Inflammatory macrophage (primary cell): ENCODE data around the gene HMGN5.

Experiments
- DNase-seq, 2 donors: peaks; one replicate each; pipeline ENCODE4 v3.0.0-alpha.2; 2020 to 2022
- total RNA-seq, 18 experiments: gene quantifications; one replicate each; lab custom pipeline; 2026; ENCODE audit warnings: mixed read lengths in 6 of 18, inconsistent platforms in 2 of 18; lab: John Stamatoyannopoulos, UW

The HMGN5 gene, protein sequence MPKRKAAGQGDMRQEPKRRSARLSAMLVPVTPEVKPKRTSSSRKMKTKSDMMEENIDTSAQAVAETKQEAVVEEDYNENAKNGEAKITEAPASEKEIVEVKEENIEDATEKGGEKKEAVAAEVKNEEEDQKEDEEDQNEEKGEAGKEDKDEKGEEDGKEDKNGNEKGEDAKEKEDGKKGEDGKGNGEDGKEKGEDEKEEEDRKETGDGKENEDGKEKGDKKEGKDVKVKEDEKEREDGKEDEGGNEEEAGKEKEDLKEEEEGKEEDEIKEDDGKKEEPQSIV
- total RNA-seq: 0.35 to 2.6 (median 1.2) reads per million in 18 experiments

DNA sequence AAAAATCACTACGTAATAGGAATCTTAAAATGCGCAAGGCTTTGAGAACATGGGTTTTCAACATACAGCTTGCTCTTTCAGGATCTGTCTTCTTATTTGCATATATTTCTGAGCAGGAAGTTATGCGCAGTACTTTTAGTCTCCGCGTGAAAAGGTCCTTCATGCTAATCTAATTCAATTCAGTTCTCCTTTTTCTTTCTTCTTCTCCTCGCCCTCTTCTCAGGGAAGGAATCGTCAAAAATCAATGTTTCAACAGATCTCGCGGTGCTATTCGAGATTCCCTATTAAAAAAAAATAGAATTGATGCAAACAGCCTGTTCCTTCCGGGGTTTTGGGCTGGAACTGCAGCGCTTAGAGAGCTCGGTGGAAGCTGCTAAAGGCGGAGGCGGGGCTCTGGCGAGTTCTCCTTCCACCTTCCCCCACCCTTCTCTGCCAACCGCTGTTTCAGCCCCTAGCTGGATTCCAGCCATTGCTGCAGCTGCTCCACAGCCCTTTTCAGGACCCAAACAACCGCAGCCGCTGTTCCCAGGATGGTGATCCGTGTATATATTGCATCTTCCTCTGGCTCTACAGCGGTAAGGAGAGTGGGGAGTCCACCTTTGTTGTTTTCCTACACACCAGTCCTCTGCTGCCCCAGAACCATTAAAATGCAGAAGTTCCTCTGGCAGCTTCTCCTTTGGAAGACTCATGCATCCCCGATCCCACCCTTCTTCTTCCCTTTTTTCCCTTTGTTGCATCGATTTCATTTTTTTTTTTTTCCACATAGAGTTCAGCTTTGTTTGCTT is at the start of gene HMGN5, which contains the start of gene SH3BGRL:
TSS of gene HMGN5 (minus strand) at position 243 of the 785 bp plus-strand sequence. CDS start 80,364 bp downstream, outside the sequence.
TSS of gene SH3BGRL (plus strand) at position 432 of the 785 bp plus-strand sequence. CDS start at position 531, 99 bp downstream.
- DNase-seq: peak; percentile 87 to 88

DNA sequence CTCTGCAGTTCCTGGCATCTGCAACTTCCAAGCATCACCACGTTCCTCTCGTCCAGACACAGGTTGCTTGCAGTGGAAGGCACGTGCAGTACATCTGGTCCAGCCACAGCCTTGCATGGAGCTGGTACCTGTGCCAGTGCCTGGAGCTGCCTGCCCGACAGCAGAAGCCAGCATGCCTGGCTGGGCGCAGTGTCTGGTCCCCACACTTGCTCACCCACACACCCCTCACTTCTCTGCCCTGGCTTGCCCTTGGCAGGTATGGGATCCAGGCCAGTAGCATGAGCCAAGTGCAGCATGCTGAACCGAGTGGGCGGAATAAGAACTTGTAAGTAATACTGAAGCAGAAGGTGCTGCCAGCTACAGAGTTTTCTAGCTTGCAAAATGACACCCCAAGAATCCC is 40.0 kb upstream of the HMGN5 start:
- no peak for DNase-seq

DNA sequence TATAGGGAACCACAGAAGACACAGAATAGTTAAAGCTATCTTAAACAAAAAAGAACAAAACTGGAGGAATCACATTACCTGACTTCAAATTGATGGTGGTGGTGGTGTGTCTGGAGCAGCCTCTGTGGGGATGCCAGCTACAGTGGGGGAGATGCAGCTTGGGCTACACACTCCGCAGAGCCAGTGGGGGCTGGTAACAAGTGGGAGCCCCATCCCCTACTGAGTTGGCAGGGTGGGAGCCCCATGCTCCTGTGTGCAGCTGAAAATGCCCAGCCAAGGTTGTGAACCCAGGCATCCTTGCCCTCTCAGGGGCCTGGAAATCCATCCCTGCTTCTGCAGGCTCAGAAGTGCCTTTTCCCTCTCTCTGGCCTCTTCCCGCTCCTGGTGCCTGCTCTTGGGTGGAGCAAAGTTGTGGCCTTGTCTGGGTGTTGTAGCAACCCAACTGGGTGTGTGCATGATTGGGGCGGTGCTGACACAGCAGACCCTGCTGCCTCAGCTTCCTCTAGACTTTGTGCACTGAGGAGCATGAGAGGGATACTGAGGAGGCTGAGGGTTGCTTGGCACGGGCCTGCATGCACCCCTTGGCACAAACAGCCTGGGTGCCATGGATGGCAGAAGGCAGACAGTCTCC is 39.1 kb upstream of the HMGN5 start:
- no peak for DNase-seq

DNA sequence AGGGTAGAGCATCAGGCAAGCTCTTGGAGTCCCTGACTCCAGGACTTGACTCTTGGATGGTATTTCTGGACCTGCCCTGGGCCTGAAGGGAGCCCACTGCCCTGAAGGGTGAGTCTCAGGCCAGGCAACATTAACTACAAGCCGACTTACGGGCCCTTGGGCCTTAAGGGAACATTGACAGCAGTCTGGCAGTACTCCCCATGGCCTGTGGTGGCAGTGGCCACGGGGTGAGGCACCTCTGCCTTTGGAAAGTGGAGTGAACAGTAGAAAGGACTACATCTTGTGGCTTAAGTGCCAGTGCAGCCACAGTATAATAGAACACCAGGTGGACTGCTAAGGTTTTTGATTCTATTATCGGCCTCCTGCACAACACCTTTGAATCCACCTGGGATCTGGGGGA is 36.5 kb upstream of the HMGN5 start:
- DNase-seq: no peak

DNA sequence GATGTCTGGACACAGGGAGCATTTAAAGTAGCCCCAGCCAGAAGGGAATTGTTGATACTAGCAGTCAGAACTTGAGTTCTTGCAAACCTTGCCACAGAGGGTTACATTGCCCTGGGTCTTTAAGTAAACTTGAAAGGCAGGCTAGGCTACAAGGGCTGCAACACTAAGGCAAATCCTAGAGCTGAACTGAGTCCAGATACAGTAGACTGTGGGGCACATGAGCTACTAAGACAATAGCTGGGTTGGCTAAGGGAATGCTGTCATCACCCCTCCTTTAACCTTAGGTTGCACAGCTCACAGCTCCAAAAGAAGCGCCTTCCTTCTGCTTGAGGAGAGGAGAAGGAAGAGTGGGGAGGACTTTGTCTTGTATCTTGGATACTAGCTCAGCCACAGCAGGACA is 35.8 kb upstream of the HMGN5 start:
- no peak for DNase-seq

DNA sequence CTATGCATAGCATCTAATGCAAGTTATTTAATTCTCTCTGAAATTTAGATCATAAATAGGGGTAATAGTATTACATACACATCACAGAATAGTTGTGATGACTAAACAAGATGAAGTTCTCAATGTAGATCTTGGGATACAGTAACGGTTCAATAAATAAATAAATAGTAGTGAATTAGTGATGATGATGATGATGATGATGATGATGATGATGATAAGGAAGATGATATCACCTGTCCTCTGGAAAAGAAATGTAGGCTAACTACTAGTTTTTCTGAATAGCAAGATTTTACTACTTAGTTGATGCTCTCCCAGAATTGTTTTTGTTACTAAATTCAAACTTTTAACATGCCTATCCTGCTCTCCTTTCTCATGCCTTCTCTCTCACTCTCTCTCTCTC is 30.5 kb upstream of the HMGN5 start:
- no peak for DNase-seq

DNA sequence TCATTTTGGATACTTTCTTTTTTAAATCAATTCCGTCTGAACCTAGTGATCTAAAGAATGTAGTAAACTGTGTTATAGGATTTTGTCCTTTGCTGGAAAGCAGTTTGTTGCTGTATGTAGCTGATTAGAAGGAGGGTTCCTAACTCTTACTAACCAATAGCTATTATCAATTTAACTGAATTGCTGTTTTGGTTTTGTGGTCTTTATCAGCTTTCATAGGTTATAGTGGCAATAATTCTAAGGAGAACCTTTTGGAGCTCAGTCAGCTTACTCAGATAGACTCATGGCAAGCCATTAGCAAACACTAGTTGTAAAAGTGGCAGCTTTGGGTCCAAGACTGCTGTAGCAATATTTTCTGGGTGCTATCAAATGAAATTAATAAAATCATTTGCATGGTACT is 29.8 kb upstream of the HMGN5 start:
- no peak for DNase-seq

DNA sequence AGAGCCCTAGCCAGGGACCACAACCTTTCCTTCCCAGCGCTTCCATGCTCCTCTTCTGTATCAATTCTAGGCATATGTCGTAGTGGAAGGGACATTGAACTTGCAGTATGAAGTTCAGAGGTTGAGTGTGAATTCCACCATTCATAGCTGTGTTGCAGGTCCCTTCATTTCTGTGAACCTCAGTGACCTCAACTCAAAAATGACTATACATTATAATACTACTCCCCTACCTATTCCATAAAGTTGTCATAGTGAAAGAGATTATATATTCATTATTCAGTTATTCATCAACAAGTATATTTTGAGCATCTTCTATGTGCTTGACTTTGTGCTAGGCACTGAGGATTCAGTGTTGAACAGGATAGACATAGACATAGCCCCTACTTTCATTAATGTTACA is 28.2 kb upstream of the HMGN5 start:
- no peak for DNase-seq

DNA sequence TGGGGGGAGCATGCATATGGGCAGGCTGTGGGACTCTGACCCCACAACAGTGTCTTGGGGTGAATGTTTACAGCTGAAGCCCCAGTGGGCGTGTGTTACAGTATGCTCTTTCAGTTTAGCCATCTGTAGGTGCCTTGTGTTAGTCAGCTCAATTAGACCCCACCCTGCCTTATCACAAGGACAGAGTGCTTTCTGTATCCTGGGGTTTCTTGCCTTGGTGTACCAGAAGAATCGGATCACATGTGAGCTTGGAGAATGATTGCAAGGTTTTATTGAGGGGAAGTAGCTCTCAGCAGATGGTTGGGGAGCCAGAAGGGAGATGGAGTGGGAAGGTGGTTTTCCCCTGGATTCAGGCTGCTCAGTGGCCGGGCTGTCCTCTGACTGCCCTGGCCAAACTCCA is 27.5 kb upstream of the HMGN5 start:
- DNase-seq: no peak

DNA sequence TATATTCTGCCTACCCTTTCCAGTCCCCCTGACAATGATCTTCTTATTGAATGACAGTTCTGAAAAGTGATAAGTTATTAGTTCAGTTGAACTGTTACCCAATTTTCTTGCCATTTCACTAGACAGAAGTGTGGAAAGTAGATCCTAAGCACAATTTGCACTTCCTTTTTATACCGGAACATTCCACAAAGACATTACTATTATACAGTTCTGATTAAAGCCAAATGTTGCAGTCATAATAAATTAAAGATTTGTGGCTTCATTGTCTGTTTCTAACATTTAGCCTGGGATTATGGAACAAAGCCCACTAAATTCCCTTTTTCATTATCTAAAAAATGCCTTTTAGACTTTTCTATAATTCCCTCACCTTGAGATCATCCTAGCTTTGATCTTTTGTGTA is 14.0 kb upstream of the HMGN5 start:
- DNase-seq: peak in 1 of 2 donors; percentile 4

DNA sequence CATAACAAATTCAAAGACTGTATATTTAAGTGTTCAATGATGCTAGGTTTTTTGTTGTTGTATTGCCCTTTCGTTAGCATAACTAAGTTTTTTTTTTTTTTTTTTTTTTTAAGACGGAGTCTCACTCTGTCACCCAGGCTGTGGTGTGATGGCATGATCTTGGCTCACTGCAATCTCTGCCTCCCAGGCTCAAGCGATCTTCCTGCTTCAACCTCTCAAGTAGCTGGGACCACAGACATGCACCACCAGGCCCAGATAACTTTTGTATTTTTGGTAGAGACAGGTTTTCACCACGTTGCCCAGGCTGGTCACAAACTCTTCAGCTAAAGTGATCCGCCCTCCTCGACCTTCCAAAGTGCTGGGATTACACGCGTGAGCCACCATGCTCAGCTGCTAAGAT is 7.2 kb upstream of the HMGN5 start:
- DNase-seq: no peak

DNA sequence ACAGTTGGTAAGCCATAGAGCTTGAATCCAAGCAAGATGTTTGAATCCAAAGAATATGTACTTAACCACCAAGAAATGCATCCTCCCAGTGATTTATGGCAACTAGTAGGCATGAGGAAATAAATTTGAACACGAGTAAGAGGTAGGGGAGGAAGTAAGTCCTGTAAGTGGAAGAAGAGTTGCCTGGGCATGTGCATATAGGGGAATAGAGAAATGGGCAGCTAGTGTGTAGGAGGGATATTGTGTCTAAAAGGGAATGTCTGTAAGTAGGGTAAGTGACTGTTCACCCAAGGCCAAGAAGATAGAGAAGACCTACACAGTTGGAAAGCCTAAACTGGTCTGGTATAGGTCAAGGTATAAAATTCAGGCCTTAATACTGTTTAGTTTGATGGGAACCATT is 4.8 kb upstream of the HMGN5 start:
- peak; percentile 64 to 68 for DNase-seq

DNA sequence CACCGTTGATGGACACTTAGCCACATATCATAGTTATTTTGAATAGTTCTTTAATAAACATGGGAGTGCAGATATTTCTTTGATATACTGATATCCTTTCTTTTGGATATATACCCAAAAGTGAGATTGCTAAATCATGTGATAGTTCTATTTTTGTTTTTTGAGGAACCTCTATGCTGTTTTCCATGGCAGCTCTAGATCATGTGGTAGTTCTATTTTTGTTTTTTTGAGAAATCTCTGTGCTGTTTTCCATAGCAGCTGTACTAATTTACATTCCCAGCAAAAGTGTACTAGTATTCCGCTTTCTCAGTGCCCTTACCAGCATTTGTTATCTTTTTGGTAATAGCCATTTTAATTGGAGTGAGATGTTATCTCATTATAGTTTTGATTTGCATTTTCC is 3.8 kb upstream of the HMGN5 start:
- peak; percentile 28 to 68 for DNase-seq

DNA sequence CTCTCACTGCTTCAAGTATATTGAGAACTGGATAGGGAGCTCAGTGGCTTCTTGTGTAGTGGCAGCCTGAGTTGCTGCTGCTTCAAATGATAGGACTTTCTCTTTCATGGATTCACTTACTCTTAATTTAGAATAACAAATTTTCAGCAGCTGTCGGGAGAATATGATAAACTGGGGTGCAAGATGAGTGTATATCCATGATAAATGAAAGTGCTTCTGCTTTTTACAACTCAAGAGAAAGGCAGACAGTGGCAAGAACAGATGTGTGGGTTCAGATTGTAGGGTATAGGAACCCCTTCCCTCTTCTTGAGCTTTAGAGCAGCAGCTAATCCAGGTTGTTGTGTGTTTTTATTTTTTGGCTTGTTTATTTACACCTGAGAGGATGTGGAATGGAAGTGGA is 1.2 kb upstream of the HMGN5 start:
- DNase-seq: peak; percentile 28 to 36

DNA sequence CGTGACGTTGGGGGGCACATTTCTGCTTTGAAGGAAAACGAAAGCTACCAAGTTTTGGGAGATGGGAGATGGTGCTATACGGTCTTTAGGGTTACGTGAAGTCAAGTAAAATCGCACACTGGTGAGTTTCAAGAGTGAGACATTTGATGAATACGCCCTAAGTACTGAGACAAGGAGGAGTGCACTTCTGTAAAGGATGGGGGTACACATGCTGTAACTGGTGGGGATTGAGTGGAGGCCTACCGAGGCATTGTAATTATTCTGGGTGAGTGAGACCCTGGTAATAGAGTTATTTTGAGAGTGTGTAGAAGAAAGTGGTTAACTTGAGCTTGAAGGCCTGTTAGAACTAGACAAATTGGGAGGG is 725 bp upstream of the HMGN5 start:
- peak in 1 of 2 donors; percentile 24 for DNase-seq

DNA sequence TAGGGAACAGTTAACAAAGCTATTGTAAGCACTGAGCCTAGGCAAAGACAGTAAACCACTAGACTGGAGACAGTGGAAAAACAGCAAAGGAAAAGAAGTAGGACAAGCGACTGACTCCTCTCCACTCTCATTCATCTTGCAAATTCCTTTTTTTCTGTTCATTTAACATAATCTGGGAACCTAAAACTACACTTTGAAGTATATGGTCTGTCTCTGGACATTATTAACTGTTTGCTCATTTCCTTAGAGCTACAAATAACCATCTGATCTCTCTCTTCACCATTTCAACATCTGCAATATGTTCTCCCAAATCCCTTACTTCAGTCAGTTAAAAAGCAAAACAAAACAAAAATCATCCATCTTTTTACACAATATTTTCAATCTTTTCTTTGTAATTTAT is 642 bp downstream of the HMGN5 start:
- DNase-seq: no peak

DNA sequence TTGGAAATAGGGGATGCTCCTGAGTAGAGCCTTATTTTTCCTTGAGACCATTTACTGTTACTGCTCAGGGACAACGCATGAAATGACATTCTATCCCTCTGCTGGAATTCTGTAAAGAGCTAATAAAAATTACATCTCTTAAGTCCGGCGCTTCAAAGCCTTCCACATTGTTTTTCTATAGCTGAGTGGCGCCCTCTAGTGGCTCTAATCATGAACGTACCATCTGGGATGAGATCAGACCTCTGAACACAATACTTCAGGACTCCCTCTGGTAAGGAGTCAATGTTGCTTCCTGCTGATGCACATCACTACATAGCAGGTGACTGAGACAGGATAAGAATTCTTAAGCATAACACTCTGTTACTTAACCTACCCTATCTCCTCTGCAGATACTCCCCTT is 6.0 kb downstream of the HMGN5 start:
- peak; percentile 55 to 61 for DNase-seq

DNA sequence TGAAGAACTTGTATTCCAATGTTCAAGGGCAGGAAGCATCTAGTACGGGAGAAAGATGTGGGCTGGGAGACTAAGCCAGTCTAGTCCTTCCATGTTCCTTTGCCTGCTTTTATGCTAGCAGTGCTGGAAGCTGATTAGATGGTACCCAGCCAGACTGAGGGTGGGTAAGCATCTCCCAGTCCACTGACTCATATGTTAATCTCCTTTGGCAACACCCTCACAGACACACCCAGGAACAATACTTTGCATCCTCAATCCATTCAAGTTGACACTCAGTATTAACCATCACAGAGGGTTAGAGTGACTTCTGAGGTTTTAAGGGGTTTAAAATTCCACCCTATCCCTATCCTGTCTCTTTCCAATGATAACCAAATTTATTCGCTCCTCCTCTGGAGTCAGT is 6.5 kb downstream of the HMGN5 start:
- DNase-seq: no peak

DNA sequence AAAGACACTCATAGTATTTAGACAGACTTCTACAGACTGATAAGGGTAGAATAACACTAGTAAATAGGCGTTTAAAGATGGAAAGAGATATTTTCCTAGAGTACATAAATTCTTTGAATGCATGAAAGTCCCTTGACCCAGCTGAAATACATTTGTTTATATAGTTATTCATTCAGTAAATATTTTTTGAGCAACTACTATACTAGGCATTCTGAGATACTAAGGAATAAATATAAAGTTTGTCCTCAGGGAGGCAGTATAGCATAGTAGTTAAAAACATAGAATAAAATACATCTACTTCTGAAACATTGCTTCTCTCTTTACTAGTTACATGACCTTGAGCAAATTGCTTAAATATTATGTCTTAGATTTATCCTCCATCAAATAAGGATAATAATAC is 27.4 kb downstream of the HMGN5 start:
- DNase-seq: peak in 1 of 2 donors; percentile 44

DNA sequence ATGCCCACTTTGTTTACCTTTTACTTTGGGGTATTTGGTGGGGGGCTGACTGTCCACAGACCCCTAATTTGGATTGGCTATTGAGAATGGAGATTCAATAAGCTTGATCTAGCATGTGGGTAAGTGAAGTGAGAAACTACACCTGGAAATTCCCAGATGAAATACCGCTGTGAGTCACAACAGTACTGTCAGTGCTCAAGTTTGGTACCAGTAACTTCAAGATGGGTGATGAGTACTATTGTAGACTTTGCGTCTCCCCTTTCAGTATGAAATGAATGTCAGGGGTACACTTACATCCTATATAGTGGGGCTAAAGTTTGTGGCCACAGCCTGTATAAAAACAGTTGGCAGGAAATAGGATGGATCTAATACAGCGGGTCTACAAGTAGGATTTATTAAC is 33.3 kb downstream of the HMGN5 start:
- no peak for DNase-seq

DNA sequence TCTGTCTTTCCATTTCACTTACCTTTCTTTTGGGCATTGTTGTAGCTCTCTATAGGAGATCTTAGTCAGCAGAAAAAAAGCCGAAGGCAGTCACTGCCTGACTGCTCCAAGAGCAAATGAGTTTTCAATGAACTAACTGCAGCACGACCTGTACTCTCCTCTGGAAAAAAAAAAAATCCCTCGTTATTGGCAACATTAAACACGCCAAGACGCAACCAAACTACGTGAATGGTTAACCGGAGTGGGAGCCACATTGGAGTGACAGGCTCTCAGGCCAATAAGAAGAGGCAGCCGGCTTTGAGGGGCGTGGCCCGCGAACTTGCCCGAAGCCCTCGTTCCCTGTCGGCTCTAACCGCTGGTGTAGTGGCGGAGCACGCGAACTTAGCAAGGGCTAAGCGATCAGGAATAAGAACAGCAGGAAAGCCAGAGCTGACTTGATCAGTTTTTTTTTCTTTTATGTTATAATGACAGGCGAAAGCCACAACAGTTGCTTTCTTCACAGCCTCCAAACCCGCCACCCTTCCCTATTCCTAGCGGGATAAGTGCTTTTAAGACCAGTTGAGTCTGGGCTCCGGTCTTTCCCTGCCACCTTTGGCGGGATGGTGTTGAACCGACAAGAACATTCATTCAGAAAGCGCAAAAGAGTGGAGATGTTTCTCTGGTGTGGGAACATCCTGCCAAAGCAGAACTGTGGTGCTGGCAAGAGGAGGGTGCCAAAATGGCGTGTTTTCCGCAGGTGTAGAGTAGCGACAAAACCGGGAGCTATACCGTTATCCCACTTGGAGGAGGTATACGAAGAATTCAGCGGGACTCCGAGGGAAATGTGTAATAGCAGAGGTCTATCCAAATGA is 80.0 kb downstream of the HMGN5 start:
- peak; percentile 91 to 96 for DNase-seq

DNA sequence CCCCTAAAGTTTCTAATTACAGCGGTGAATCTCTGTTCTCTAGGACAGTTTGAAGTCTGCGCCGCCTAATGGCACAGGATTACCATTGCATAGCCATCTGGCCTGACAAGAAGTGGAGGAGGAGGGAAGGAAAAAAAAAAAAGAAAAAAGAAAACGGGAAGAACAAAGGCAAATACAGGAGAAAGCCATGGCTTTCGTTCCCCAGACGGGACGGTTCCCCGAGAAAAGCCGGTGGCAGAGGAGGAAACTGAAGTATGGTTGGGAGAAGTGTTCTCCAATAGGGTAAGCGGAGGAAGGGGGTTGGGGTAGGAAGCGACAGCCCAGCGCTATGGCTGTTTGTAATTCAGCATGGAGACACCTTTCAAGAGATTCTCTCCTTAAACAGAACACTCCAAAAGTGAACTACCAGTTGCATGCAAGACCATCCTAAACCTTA is 80.8 kb downstream of the HMGN5 start:
- DNase-seq: peak; percentile 14 to 28
